ENCODE data around the gene ENHO.
"Not testable (repeated sequence)": the region's sequence is repeated elsewhere in the genome, so short reads cannot be mapped to it uniquely, and the experiment has no call there.

Gene ENHO

DNA sequence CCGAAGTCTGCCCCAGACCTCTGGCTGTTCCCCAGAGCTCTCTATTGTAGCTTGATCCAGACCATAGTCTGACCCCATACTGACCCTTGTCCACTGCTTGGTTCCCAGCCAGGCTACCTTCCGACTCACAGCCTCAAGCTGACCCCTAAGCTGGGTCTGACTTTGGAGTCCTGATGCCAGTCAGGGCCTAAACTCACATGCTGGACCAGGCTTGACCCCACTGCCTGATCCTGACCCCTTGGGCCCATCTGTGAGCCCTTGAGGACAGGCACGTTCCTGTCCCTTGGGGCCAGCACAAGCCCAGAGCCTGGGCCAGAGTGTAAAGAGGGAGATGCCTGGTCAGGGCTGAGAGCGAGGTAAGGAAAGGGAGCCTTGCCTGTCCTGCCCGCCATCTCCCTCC lies 32.7 kb upstream of the ENHO start:
- DNase-seq (ENCODE audit: low spot score), result no peak

DNA sequence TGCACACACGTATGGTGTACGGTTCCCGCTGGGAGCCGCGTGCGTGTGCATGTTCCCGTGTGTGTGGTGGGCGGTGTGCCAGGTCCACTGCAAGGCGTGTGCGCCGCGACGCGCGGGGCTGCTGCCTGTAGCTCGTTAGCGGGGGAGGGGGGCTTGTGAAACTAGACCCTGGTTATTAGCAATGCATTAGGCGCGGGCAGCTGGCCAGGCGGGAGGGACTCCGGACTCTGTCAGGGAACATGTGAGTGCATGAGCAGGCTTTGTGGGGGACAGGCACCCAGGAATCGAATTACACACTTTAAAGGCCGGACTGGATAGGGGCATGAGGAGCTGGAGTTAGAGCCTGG lies 32.2 kb upstream of the ENHO start:
- DNase-seq (ENCODE audit: low spot score), result no peak

DNA sequence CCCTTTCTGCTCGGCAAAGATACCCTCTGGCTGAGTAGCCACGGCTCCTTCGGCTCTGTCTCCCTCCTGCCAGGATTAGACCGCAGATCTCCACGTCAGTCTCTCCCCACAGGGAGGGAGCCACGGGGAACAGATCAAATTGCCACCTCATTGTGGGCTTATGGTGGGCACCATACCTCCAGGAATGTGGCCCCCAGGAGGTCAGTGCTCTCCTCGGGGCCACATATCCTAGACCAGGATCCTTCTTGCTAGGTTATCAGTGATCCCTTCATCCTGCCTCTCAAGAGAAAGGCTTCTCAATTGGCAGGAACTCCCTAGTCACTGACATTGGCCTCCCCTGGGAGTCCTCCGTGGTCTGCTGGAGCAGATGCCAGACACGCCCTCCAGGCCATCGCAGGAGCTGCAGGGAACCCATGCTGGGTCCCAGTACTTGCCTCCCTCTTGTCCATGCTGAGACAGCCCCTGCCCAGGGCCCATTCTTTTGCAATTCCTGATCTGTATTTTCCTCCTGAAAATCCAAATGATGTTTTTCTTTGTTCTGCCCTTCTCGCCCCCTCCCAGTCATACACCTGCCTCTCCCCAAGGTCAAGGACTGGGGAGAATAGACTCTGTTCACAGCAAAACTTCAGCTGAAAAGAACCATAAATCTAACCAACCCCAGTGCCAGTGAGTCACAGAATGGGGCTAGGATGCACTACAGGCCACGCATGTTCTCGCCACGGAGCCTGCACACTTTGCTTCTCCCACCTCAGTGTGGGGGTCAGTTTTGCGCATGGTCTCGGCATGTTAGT lies 31.6 kb upstream of the ENHO start:
- no peak for DNase-seq (ENCODE audit: low spot score)

- DNase-seq (ENCODE audit: low spot score), result no peak
Measured at GRCh38 chr9:34553511-34554021, 30.8 kb upstream of the ENHO start.

DNA sequence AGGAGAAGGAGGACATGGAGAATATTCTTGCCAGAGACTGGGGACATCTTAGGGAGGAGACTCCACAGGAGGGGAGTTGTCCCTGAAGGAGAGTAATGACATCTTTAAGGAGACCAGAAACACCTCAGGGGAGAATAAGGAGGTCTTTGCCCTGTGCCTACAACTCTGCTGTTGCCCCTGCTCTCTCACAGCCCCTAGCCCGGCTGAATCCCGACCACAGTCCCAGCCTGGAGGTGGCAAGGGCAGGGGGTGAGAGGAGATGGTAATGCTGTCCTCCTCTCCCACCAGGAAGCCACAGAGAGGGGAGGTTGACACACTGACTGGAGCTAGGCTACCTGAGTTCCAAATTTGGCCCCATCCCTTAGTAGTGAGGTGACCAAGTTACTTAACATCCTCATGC lies 30.2 kb upstream of the ENHO start:
- no peak for DNase-seq (ENCODE audit: low spot score)

DNA sequence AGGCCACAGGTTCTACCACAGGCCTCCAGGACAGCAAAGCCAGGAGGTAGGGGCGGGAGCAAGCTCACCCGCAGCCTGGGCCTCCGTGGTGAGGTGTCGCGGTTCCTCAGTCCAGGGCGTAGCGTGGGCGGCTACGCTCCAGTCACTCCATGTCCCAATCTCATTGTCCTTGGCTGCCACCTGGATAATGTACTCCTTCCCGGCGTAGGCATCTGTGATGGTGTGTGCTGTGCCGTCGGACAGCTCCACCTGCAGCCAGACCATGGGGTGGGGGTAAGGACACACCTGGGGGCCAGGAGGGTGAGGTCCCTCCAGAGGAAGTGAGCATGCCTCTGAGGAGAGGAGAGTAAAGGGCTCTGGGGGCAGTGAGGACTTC lies 29.8 kb upstream of the ENHO start:
- no peak for DNase-seq (ENCODE audit: low spot score)

GRCh38 chr9:34551751-34552605 lies 29.2 kb upstream of the ENHO start:
- no peak for DNase-seq (ENCODE audit: low spot score)

DNA sequence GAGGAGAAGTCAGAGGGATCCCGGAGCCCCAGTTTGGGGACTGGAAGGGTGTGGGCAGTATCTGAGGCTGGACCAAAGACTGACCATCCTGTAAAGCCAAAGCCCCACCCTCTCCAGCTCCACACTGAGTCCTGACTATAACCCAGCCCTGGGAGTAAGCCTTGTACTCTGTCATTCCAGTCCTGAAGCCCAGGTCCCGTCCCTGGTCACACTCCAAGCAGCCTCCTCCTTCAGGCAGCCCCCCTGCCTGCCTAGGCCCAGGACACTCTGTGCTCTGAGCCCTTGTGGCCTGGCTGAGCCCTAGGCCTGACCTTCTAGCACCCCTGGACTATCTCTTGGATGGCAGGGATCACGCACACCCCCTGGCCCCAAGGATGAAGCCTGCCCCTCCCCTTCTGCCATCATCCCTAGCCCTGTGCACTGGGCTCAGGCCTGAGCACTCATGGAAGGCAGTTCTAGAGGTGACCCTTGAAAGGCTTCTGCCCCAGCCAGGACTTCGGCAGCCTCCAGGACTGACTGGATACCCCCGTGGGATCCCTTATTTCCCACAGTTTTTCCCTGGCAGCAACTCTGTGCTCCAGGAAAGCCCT lies 28.0 kb upstream of the ENHO start:
- DNase-seq (ENCODE audit: low spot score), result no peak

DNA sequence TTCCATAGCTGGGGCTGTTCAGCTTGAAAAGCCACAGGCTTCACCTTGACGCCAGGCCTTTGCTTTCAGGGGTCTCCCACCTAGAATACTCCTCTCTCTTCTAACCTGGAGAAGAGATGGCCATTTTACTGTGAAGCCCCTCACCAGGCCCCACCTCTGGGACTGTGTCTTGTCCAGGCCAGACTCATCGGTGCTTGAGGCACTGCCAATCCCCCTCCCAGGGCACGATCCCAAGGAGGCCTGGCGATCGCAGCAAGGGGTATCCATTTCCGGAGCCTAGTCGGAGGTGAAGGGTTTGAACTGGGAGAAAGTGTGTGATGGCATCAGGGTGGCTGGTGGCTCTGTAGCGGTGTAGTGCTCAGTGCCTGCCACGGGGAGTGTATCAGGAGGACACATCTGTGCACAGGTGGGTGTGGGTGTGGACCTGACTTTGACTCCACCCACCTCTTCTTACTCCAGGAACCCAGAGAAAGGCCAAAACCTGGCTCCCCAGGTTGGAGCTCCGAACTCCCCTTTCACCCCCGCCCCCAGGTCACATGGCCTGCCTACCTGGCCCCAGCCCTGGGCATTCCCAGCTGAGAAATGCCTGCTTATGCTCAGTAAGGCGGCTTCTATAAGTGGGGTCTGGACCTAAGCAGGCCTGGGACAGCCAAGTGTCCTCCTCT lies 27.4 kb upstream of the ENHO start:
- DNase-seq (ENCODE audit: low spot score), result no peak

DNA sequence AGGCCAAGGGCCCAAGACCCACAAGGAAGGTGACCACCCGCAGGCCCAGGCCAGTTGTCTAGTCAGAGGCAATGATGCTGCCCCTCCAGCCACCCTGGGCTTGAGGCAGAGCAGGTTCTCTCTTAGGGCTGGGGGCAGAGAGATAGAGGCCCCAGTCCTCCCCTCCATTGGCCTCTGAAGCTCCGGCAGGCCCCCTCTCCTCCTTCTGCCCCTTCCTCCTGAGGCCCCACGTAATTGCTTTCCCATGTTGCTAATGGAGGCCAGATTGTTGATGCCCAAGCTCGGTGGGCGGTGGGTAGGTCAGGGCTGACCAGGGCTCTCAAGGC lies 26.6 kb upstream of the ENHO start:
- no peak for DNase-seq (ENCODE audit: low spot score)

DNA sequence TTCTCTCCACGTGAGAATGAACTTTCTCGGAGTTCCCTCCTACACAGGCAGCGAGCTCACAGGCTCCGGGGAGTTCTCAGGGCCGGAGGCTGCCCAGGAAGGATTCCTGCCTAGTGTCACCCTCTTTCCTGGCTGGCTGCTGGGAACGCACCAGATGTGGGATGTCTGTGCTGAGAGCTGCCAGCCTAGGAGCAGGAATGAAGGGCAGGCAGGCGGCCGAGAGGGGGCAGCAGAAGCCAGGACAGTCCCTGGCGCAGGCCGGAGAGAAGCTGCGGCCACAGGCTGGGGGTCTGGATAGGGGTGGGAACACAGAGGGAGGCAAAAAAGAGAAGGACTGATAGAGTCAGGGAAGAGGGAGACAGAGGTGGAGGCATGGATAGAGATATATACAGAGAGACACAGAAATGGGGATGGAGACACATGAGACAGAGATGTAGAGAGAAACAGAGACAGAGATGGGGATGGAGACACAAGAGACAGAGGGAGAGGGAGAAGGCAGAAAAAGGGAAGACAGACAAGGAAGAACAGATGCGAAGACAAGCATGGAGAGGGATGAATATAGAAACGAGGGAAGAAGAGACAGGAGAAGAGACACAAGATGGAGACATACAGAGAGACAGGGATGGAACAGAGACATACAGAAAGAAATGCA lies 25.3 kb upstream of the ENHO start:
- peak; percentile 87 for DNase-seq (ENCODE audit: low spot score)

DNA sequence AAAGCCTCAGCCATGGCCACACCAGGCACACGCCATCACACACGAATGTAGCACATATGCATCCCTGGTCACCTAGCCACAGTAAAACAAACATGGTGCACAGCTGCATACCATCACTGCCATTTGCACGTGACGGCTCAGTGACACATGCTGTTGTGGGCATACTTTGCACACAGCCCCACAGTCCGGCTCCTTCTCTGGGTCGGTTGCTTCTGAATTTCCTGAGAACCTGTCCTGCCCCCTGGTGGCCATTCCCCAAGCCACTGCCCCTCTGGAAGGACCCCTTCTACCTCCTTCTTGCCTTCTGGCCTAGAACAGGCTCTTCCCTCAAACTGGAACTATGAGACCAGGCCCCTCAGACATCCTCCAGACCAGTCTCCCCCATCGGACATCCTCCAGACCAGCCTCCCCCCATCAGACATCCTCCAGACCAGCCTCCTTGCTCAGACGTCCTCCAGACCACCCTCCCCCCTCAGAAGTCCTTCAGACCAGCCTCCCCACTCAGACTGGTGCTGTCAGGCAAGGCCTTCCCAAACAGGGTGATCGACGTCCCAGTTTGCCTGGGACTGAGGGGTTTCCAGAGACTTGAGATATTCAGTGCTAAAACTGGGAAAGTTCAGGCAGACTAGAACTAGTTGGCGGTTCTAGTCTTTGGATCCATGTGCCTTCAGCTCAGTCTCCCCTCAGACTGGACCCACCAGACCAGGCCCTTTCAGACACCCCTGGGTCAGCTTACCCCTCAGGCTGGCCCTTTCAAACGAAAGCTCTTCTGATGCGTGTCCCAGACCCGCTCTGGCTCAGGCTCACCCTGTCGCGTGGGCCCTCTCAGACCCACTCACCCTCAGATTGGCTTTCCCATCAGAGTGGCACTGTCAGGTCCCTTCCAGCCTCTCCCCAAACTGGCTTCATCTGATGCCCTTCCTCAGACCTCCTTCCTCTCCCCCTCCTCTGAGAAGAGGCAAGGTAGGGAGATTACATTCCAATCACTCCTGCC lies 24.3 kb upstream of the ENHO start:
- peak; percentile 83 for DNase-seq (ENCODE audit: low spot score)

DNA sequence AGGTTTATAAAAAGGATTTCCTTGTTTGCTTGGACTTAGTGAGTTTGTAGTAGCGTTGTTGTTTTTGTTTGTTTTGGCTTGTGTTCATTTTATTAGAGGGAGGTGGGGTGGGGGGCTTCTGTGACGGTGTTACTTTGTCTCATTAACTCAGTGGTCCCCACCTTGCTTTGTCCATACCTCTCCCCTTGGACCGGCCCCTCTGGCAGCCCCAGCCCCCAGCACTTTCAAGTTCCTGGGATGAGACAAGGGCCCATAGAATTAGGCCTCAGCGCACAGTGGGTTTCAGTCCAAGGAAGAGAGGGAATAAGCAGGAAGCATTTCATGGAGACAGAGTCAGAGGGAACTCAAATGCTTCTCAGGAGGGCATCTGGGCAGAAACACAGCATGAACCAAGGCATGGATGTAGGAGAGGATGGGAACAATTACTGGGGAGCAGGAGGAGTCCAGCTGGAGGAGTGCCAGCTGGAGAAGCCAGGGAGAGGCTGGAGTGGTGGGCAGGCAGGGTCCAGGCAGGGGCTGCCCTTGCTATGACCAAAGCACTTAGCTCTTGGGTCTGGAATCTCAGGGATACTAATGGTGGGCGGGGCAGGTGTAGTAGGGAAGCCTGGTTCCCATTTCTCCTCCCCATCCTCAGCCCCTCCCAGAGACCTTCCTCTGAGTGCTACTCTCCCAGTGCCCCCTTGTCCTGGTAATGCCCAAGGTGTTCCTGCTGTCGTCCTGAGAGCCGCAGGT lies 23.5 kb upstream of the ENHO start:
- no peak for DNase-seq (ENCODE audit: low spot score)

DNA sequence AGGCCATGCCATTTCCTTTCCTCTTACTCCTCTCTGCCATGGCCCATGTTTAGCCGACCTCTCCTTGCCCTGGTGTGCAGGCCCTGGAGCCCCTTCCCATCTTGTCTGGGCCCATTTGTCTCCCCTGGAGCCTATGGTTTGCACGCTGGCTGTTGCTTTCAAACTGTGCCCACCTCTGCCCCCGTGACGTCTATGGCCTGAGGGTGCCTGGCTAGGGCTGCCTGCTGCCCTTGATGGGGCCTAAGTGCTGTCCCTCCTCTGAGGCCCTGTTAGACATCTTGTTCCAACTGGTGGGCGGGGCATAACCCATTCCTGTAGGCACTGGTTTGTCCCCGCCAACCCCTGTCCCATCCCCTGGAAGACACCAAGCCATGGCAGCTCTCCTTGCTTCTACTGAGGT lies 22.7 kb upstream of the ENHO start:
- no peak for DNase-seq (ENCODE audit: low spot score)

DNA sequence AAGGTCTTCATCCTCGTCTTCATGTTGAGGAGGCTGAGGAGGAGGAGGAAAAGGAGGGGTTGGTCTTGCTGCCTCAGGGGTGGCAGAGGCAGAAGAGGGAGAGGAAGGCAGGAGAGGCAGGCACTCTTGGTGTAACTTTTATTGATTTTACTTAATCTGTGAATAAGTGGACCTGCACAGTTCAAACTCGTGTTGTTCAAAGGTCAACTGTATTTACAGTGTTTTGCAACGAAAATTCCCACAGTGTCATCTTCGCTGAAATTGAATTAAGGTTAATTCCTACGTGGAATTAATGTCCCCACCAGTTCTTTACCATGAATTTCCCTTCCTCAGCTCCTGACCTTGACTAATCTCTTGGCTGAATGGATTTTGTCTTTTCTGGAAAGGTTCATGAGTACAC lies 21.2 kb upstream of the ENHO start:
- no peak for DNase-seq (ENCODE audit: low spot score)

DNA sequence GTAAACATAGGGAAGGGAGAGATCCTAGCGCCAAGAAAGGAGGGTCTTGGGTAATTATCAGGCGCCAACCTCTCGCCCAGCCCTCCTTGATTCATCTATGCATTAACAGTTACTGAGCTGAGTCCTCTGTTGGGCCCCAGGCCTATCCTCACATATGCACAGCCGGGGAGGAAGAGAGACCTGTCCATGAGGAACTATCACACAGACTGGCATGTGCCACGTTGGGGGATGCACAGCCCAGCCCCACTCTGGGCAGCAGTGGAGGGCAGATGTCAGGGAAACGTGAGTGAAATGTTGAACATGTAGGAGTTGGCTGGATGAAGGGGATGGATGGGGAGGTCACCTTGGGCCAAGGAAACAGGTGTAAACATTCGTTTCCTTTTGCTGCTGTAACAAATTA lies 18.8 kb upstream of the ENHO start:
- no peak for DNase-seq (ENCODE audit: low spot score)

GRCh38 chr9:34540827-34541226 lies 18.0 kb upstream of the ENHO start:
- DNase-seq (ENCODE audit: low spot score), result no peak

DNA sequence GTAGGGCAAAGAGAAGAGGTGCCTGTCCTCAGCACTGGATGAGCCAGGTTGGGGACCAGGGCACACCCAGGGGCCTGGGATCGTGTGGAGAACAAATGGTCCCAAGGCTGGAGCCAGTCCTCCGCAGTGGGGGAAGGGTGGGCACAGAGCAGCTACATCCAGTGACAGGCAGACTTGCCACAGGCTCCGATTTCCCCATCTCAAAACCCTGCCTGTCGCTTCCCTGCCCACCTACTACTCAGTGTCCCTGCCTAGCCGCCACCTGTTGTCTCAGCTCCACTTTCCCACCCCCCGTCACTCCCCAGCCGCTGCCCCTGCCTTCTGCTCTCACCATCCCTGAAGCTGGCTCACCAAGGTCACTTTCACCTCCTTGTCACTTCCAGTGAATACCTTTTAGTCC lies 13.9 kb upstream of the ENHO start:
- no peak for DNase-seq (ENCODE audit: low spot score)

- DNase-seq (ENCODE audit: low spot score), result not testable (repeated sequence)
Measured at GRCh38 chr9:34532041-34532440, 9.3 kb upstream of the ENHO start.

- DNase-seq (ENCODE audit: low spot score), result no peak
Measured at GRCh38 chr9:34526026-34526425, 3.2 kb upstream of the ENHO start.
